ENCODE results near the gene DLGAP1.

Gene DLGAP1

DNA sequence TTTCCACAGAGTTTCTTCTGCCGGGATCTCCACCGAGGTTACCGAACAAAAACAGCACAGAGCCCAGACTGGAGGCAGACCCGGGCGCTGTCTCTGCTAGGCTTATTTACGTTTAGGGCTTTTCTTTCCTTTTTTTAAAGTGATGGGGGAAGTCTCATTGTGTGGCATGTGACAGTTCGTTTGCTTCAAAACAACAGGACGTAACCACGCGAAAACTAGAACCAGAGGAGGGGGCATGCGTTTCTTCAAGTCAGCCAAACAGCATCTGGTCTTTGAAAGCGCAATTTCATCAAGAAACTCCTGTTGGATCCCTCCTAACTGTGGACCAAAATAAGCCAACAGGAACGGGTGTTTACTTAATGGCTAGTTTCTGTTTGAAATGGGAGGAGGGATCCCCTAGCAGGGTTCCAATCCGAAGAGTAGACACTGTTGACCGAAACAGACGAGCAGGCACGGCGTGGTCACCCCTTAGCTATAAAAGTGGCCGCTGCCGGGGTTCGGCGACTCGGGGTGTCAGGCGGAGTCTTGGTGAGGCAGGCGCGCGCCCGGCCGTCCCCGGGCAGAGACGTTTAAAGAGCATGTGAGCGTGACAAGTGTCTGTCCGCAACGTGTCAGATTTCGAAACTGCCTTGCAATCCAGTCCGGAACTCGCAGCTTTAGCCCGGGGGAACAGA lies 1006.1 kb downstream of the DLGAP1 start:
- in situ Hi-C loops (cut with MboI; ENCODE audit: low sequenced_read_pairs, unreplicated experiment): no loop called here
- TF ChIP-seq CTCF (IDR thresholded peaks at IDR 0.05; ENCODE audit: borderline replicate concordance, control extremely low read depth, extremely low read depth, insufficient read depth, missing control alignments): no peak
- peak; percentile 83 for DNase-seq (ENCODE audit: low spot score)

- in situ Hi-C loops (cut with MboI; ENCODE audit: low sequenced_read_pairs, unreplicated experiment): no loop called here
- peak; percentile 85 for DNase-seq (ENCODE audit: low spot score)
- TF ChIP-seq CTCF (IDR thresholded peaks at IDR 0.05; ENCODE audit: borderline replicate concordance, control extremely low read depth, extremely low read depth, insufficient read depth, missing control alignments): peak; percentile 18
Observed at GRCh38 chr18:3447895-3448837, 1006.9 kb downstream of the DLGAP1 start.

GRCh38 chr18:3447068-3447894 lies 1007.8 kb downstream of the DLGAP1 start:
- in situ Hi-C loops (cut with MboI; ENCODE audit: low sequenced_read_pairs, unreplicated experiment): no loop called here
- DNase-seq (ENCODE audit: low spot score): no peak
- TF ChIP-seq CTCF (IDR thresholded peaks at IDR 0.05; ENCODE audit: borderline replicate concordance, control extremely low read depth, extremely low read depth, insufficient read depth, missing control alignments): no peak
